A673 (cell line): Measurements from ENCODE around the gene NTSR2.

Experiments used
- EZH2 ChIP-seq: fragments of 200-600 bp; sonication (generic); IDR thresholded peaks from 2 replicates; pipeline ENCODE4 v1.6.1; 2017; ENCODE audit warnings: borderline replicate concordance, low read depth, mild to moderate bottlenecking, mixed read lengths, antibody characterized with exemption, low read length; ENCODE audit not compliant: poor library complexity, severe bottlenecking
- TF ChIP-seq, protein P1 (sequence below): fragments of 300-800, 200-600 bp; sonication (generic); conservative IDR thresholded peaks from 2 replicates; pipeline ENCODE4 v1.5.1; 2017; ENCODE audit warnings: low read depth, mild to moderate bottlenecking, antibody characterized with exemption, low read length, moderate library complexity, mixed read lengths

DNA sequence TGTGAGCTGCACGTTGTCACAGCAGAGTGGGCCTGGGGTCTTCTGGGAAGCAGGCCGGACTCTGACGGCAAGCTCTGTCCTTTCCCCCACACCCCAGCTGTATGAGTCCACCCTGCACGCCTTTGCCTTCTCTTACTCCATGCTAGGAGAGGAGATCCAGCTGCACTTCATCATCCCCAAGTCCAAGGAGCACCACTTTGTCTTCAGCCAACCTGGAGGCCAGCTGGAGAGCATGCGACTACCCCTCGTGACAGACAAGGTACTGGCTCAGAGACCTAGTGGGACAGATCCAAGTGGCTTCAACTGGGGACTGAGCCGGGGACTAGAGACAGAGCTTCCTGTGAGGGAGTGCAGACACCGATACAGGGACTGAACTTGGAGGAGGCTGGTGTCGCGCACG is 40.1 kb downstream of the NTSR2 start:
- TF ChIP-seq, protein P1, sequence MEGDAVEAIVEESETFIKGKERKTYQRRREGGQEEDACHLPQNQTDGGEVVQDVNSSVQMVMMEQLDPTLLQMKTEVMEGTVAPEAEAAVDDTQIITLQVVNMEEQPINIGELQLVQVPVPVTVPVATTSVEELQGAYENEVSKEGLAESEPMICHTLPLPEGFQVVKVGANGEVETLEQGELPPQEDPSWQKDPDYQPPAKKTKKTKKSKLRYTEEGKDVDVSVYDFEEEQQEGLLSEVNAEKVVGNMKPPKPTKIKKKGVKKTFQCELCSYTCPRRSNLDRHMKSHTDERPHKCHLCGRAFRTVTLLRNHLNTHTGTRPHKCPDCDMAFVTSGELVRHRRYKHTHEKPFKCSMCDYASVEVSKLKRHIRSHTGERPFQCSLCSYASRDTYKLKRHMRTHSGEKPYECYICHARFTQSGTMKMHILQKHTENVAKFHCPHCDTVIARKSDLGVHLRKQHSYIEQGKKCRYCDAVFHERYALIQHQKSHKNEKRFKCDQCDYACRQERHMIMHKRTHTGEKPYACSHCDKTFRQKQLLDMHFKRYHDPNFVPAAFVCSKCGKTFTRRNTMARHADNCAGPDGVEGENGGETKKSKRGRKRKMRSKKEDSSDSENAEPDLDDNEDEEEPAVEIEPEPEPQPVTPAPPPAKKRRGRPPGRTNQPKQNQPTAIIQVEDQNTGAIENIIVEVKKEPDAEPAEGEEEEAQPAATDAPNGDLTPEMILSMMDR = no peak
- TF ChIP-seq EZH2 = no peak
